ENCODE measurements around the gene SLC32A1. TPM values are rescaled to one million over a fixed set of nuclear protein-coding genes. Genes with fewer than 3 reads are reported as not detected.

SLC32A1 gene
- total RNA-seq, 1 experiment from 2014 or later = not detected

DNA sequence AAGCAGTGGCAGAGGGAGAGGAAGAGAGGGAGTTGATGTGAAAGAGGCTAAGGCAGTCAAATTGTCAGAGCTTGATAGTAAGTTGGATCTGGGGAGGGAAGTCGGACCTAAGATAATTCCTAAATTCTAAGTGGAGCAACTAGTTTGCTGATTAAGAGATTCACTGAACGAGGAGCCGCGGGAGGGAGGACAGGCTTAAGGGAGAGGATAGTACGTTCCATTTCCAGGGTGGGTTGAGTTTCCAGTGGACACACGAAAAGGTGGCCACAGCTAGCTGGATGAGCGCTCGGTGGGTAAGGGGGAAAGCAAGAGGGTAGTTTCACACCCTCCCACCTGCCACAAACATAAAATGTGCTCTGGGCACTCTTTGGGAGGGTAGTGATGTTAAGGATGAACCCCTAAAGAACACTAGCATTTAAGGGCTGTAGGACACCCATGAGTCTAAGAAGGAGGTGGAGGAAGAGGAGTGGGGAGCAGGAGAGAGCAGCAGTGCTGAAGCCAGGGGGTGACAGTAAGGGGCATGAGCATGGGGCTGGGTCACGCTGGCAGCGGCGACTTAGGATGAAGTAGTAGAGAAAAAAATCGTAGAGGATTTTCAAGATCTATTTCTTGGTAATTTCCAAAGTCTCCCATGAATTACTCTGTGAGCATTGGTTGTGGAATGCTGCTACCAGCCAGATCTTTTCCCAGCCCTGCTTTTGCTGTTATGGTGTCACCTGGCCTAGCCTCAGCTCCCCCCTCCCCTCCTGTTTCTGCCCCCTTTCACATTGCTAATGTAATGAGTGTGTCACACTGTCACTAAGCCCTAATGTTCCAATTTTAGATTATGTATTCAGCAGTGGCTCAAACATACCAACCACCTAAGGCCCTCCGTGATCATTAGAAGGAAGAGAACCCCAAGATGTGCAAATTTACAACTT, 45.4 kb downstream of the SLC32A1 start:
- in situ Hi-C loops (cut with HindIII; ENCODE audit: low pct_unique_long_range_greater_than_20kb, low sequenced_read_pairs) = loop anchor here (25.0 kb wide), 1 partner anchor 107 kb away; no protein-coding TSS in a partner anchor

DNA sequence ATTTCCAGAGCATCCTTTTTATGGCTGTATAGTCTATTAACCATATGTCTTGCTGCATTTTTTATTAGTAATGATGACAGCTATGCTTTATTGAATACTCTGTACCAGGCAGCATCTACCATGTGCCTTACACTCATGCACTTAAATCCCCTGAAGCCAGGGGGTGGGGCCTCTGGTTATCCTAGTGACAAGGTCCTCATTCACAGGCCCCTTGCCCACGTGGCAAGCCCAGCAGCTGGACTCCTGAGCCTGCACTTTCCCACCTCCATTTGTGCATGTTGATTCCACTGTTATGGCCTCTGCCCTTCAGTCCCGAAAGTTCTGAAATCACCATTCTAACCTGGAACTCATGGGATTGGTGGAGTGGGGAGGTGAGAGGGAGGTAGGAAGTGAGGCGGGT, 46.3 kb downstream of the SLC32A1 start:
- in situ Hi-C loops (cut with HindIII; ENCODE audit: low pct_unique_long_range_greater_than_20kb, low sequenced_read_pairs) = loop anchor here (25.0 kb wide), 1 partner anchor 108 kb away; no protein-coding TSS in a partner anchor
- DNase-seq (ENCODE audit: low read depth, low spot score) = peak; percentile 68

More for the DNA sequence above, 45.4 kb downstream of the SLC32A1 start:
- no peak for DNase-seq (ENCODE audit: low read depth, low spot score)

DNA sequence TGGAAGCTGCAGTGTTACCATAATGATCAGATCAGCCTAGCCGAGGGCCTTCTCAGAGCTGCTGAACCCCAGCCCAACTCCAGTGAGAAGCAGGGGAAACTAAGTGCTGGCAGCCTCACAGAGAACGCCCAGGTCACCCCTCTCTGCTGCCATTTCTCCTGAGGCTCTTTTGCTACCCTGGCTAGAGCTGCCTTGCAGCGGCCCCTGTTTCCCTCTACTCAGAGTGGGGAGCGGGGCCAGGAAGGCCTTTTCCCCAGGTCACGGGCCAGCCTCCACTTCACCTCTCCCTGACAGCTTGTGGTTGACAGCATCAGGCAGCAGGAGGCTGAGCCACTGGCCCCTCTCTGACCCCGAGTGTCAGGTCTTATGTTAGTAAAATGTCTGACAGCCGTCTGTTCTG, 46.7 kb downstream of the SLC32A1 start:
- DNase-seq (ENCODE audit: low read depth, low spot score) = no peak
- in situ Hi-C loops (cut with HindIII; ENCODE audit: low pct_unique_long_range_greater_than_20kb, low sequenced_read_pairs) = loop anchor here (25.0 kb wide), 1 partner anchor 109 kb away; no protein-coding TSS in a partner anchor

DNA sequence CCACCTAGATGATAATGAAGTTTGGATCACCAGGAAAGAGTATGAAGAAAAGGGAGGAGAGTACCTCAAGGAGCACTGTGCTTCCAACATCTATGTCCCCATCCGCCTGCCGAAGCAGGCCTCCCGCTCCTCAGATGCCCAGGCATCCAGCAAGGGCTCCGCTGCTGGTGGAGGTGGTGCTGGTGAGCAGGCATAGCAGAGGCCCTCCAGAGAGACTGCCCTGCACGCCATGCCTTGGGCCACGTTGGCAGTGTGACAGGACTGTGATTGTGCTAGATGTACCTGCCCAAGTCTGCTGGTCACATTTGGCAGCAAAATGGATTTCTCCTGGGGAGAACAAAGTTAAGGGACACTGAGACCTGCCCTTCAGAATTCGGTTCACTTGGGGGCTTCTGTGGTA, 47.3 kb downstream of the SLC32A1 start:
- no peak for DNase-seq (ENCODE audit: low read depth, low spot score)
- in situ Hi-C loops (cut with HindIII; ENCODE audit: low pct_unique_long_range_greater_than_20kb, low sequenced_read_pairs) = loop anchor here (25.0 kb wide), 1 partner anchor 109 kb away; no protein-coding TSS in a partner anchor

DNA sequence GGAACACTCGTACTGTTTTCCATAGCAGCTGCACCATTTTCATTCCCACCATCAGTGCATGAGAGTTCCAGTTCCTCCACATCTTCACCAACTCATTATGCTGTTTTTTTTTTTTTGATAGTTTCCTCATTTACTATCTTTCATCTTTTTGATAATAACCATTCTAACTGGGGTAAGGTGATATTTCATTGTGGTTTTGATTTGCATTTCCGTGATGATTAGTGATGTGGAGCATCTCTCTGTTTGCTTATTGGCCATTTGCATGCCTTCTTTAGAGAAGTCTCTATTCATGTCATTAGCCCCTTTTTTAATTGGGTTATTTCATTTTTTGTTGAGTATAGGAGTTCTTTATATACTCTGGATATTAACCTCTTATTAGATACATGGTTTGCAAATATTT, 49.9 kb downstream of the SLC32A1 start:
- DNase-seq (ENCODE audit: low read depth, low spot score) = no peak
- in situ Hi-C loops (cut with HindIII; ENCODE audit: low pct_unique_long_range_greater_than_20kb, low sequenced_read_pairs) = loop anchor here (25.0 kb wide), 1 partner anchor 112 kb away; no protein-coding TSS in a partner anchor

DNA sequence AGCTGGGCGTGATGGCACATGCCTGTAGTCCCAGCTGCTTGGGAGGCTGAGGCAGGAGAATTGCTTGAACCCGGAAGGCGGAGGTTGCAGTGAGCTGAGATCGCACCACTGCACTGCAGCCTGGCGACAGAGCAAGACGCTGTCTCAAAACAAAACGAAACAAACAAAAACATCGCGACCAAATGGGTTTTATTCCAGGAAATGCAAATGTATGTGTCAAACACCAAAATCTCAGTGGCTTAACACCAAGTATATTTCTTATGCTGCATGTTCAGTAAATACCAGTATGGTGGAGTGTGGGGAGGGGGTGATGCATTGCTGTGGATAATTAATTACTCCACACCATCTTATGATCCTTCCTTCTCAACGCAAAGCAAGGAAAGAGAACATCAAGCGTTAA, 52.1 kb downstream of the SLC32A1 start:
- in situ Hi-C loops (cut with HindIII; ENCODE audit: low pct_unique_long_range_greater_than_20kb, low sequenced_read_pairs) = no loop called here
- no peak for DNase-seq (ENCODE audit: low read depth, low spot score)

Small RNAs within 50 kb of the gene (small RNA-seq; reads per million reads assigned to genes)
- gene RF00017 = 0 reads per million in 2 experiments

Other genes starting within 250 kb of the SLC32A1 start
- not detected in 2 replicates for gene ADIG, start 143.3 kb upstream of the SLC32A1 start, total RNA-seq (2014; rRNA removed; shearing (Covaris generic))
- gene ARHGAP40, start 122.7 kb upstream of the SLC32A1 start, total RNA-seq (2014; rRNA removed; shearing (Covaris generic)) = 0.08 TPM in 1 of 2 replicates, not detected in the other
- gene ACTR5, start 24.0 kb downstream of the SLC32A1 start, total RNA-seq (2014; rRNA removed; shearing (Covaris generic)) = 8.4 and 10.4 TPM in 2 replicates
- gene PPP1R16B, start 81.2 kb downstream of the SLC32A1 start, total RNA-seq (2014; rRNA removed; shearing (Covaris generic)) = 0.56 and 0.69 TPM in 2 replicates
- gene FAM83D, start 201.9 kb downstream of the SLC32A1 start, total RNA-seq (2014; rRNA removed; shearing (Covaris generic)) = 35.7 and 36.6 TPM in 2 replicates
- 21.3 TPM in 2 replicates for gene DHX35, start 237.9 kb downstream of the SLC32A1 start, total RNA-seq (2014; rRNA removed; shearing (Covaris generic))

Measured in SK-MEL-5 (cell line).